HEK293 (cell line): Measurements from ENCODE around the gene KCNK4.

Experiments used
- CTCF ChIA-PET: fragments of 350-600 bp; formaldehyde crosslinking; extraction: SDS; loops from one replicate; lab custom pipeline; 2021; ENCODE audit warnings: antibody characterized with exemption; lab: Yijun Ruan, JAX
- POLR2A ChIA-PET: fragments of 300-600 bp; formaldehyde crosslinking; extraction: SDS; loops from one replicate; lab custom pipeline; 2020; ENCODE audit warnings: antibody characterized with exemption, inconsistent platforms; lab: Yijun Ruan, JAX
- H3K27ac ChIP-seq: fragments of 200-500 bp; sonication (Bioruptor generic); 2 replicates; pipeline ENCODE4 v1.5.1; 2014; ENCODE audit warnings: low read depth, low read length, control low read depth, inconsistent platforms; ENCODE audit errors: extremely low read depth
- H3K36me3 ChIP-seq, 2 experiments: fragments of 200-500 bp in 1 of 2; sonication (Bioruptor generic) in 1 of 2; 1 replicate in 1 of 2; 2 replicates in 1 of 2; pipeline ENCODE4 v1.5.1; 2014 to 2017; ENCODE audit warnings: inconsistent platforms in 2 of 2, low read length in 2 of 2; ENCODE audit not compliant: control insufficient read depth in 2 of 2, insufficient read depth in 1 of 2
- H3K4me1 ChIP-seq: fragments of 200-500 bp; sonication (Bioruptor generic); 2 replicates; pipeline ENCODE4 v1.5.1; 2014; ENCODE audit warnings: mild to moderate bottlenecking, low read length, inconsistent platforms; ENCODE audit not compliant: control insufficient read depth, insufficient read depth
- H3K4me3 ChIP-seq: 2 replicates; pipeline ENCODE4 v1.5.1; 2011; ENCODE audit warnings: low read depth, mild to moderate bottlenecking, control low read depth, low read length, moderate library complexity
- H3K9me3 ChIP-seq: fragments of 200-500 bp; sonication (Bioruptor generic); 2 replicates; pipeline ENCODE4 v1.5.1; 2014; ENCODE audit warnings: low read depth, low read length, inconsistent platforms; ENCODE audit not compliant: control insufficient read depth, insufficient read depth
- BCL11A ChIP-seq: fragments of 450-650 bp; formaldehyde crosslinking; IDR thresholded peaks from 2 replicates; pipeline ENCODE4 v1.5.1; 2016; ENCODE audit warnings: low read depth, missing biosample characterization, missing genetic modification characterization
- GLI2 ChIP-seq: fragments of 450-650 bp; formaldehyde crosslinking; IDR thresholded peaks from 2 replicates; pipeline ENCODE4; 2017; ENCODE audit warnings: missing biosample characterization, missing genetic modification characterization, low read depth, borderline replicate concordance
- MYNN ChIP-seq: fragments of 450-650 bp; formaldehyde crosslinking; IDR thresholded peaks from 2 replicates; pipeline ENCODE4 v1.5.1; 2016; ENCODE audit warnings: missing biosample characterization, missing genetic modification characterization, borderline replicate concordance
- PATZ1 ChIP-seq: fragments of 450-650 bp; formaldehyde crosslinking; IDR thresholded peaks from 2 replicates; pipeline ENCODE4 v1.5.1; 2016; ENCODE audit warnings: missing biosample characterization, missing genetic modification characterization
- PRDM10 ChIP-seq: fragments of 450-650 bp; formaldehyde crosslinking; IDR thresholded peaks from 2 replicates; pipeline ENCODE4 v1.5.1; 2016; ENCODE audit warnings: missing biosample characterization, missing genetic modification characterization
- SETDB1 ChIP-seq: IDR thresholded peaks from one replicate; pipeline ENCODE4 v1.6.1; 2017; ENCODE audit warnings: mild to moderate bottlenecking, low read length, moderate library complexity, mixed read lengths; ENCODE audit not compliant: insufficient read length
- ZBTB7A ChIP-seq: fragments of 450-650 bp; formaldehyde crosslinking; IDR thresholded peaks from 2 replicates; pipeline ENCODE4 v1.5.1; 2016; ENCODE audit warnings: low read depth, missing biosample characterization, missing genetic modification characterization
- ZNF140 ChIP-seq: fragments of 450-650 bp; formaldehyde crosslinking; IDR thresholded peaks from 2 replicates; pipeline ENCODE4 v1.5.1; 2016; ENCODE audit warnings: missing biosample characterization, missing genetic modification characterization
- ZNF239 ChIP-seq: fragments of 450-650 bp; formaldehyde crosslinking; IDR thresholded peaks from 2 replicates; pipeline ENCODE4 v1.5.1; 2016; ENCODE audit warnings: missing biosample characterization, missing genetic modification characterization
- ZNF248 ChIP-seq: fragments of 450-650 bp; formaldehyde crosslinking; IDR thresholded peaks from 2 replicates; pipeline ENCODE4 v1.5.1; 2017; ENCODE audit warnings: missing biosample characterization, missing genetic modification characterization
- ZNF26 ChIP-seq: fragments of 450-650 bp; formaldehyde crosslinking; IDR thresholded peaks from 2 replicates; pipeline ENCODE4 v1.5.1; 2016; ENCODE audit warnings: missing biosample characterization, missing genetic modification characterization
- ZNF266 ChIP-seq: fragments of 450-650 bp; formaldehyde crosslinking; IDR thresholded peaks from 2 replicates; pipeline ENCODE4 v1.5.1; 2016; ENCODE audit warnings: missing biosample characterization, missing genetic modification characterization, low read depth
- ZNF324 ChIP-seq: fragments of 450-650 bp; formaldehyde crosslinking; IDR thresholded peaks from 2 replicates; pipeline ENCODE4 v1.5.1; 2016; ENCODE audit warnings: missing biosample characterization, missing genetic modification characterization
- ZNF341 ChIP-seq: fragments of 450-650 bp; formaldehyde crosslinking; IDR thresholded peaks from 2 replicates; pipeline ENCODE4; 2016; ENCODE audit warnings: low read depth, missing biosample characterization, missing genetic modification characterization
- ZNF362 ChIP-seq: fragments of 450-650 bp; formaldehyde crosslinking; IDR thresholded peaks from 2 replicates; pipeline ENCODE4 v1.5.1; 2016; ENCODE audit warnings: missing biosample characterization, missing genetic modification characterization
- ZNF416 ChIP-seq: fragments of 450-650 bp; formaldehyde crosslinking; IDR thresholded peaks from 2 replicates; pipeline ENCODE4 v1.5.1; 2016; ENCODE audit warnings: missing biosample characterization, missing genetic modification characterization
- ZNF48 ChIP-seq: fragments of 450-650 bp; formaldehyde crosslinking; IDR thresholded peaks from 2 replicates; pipeline ENCODE4 v1.5.1; 2016; ENCODE audit warnings: missing biosample characterization, missing genetic modification characterization
- ZNF560 ChIP-seq: fragments of 450-650 bp; formaldehyde crosslinking; IDR thresholded peaks from 2 replicates; pipeline ENCODE4 v1.5.1; 2017; ENCODE audit warnings: missing biosample characterization, missing genetic modification characterization, borderline replicate concordance
- ZNF571 ChIP-seq: fragments of 450-650 bp; formaldehyde crosslinking; IDR thresholded peaks from 2 replicates; pipeline ENCODE4 v1.5.0; 2017; ENCODE audit warnings: missing biosample characterization, missing genetic modification characterization
- ZNF610 ChIP-seq: fragments of 450-650 bp; formaldehyde crosslinking; IDR thresholded peaks from 2 replicates; pipeline ENCODE4 v1.5.1; 2016; ENCODE audit warnings: missing biosample characterization, missing genetic modification characterization, borderline replicate concordance
- ZNF639 ChIP-seq: fragments of 450-650 bp; formaldehyde crosslinking; IDR thresholded peaks from 2 replicates; pipeline ENCODE4 v1.5.1; 2016; ENCODE audit warnings: missing biosample characterization, missing genetic modification characterization
- ZNF670 ChIP-seq: fragments of 450-650 bp; formaldehyde crosslinking; IDR thresholded peaks from 2 replicates; pipeline ENCODE4 v1.5.1; 2016; ENCODE audit warnings: missing biosample characterization, missing genetic modification characterization, low read depth
- ZNF76 ChIP-seq: fragments of 450-650 bp; formaldehyde crosslinking; IDR thresholded peaks from 2 replicates; pipeline ENCODE4; 2016; ENCODE audit warnings: low read depth, missing biosample characterization, missing genetic modification characterization, borderline replicate concordance
- ZNF837 ChIP-seq: fragments of 450-650 bp; formaldehyde crosslinking; IDR thresholded peaks from 2 replicates; pipeline ENCODE4 v1.5.1; 2016; ENCODE audit warnings: missing biosample characterization, missing genetic modification characterization

KCNK4 gene

GRCh38 chr11:64241491-64242374 lies 49.4 kb upstream of the KCNK4 start:
- peak overlapping the region; percentile 75 for H3K4me3 ChIP-seq
- peaks cover 0 to 43% of the 10 kb centered on the region in 2 experiments; a peak in 1 of 3 replicates for H3K36me3 ChIP-seq
- H3K9me3 ChIP-seq, result no peaks in the 10 kb centered on the region
- no peaks in the 10 kb centered on the region for H3K4me1 ChIP-seq
- CTCF ChIA-PET, result interaction anchor here (0.6 to 2.2 kb wide), 11 partner anchors 9 to 959 kb away, joined by 3 to 13 read pairs (median 4); no protein-coding TSS in a partner anchor
- peak overlapping the region; percentile 83; the same call in 1 of the 2 replicates for H3K27ac ChIP-seq
- POLR2A ChIA-PET, result interaction anchor here (0.7 to 7.2 kb wide), 21 partner anchors 8 to 537 kb away, joined by 3 to 96 read pairs (median 6); partner anchors contain the start of genes BAD, CATSPERZ, ESRRA and NUDT22
- TF ChIP-seq ZNF341 (tag by site-specific recombination) (peak; percentile 90), ZBTB7A (tag by site-specific recombination) (peak; percentile 56; the same call in 1 of the 2 replicates), ZNF639 (tag by site-specific recombination) (no peak), ZNF140 (tag by site-specific recombination) (no peak), SETDB1 (no peak), ZNF248 (tag by site-specific recombination) (no peak), ZNF324 (tag by site-specific recombination) (0 out of 2 replicates have a peak, but pooled peaks have one; percentile 20), ZNF266 (tag by site-specific recombination) (no peak), MYNN (tag by site-specific recombination) (no peak), ZNF610 (tag by site-specific recombination) (peak; percentile 15; the same call in 1 of the 2 replicates), PATZ1 (tag by site-specific recombination) (peak; percentile 76), ZNF670 (tag by site-specific recombination) (no peak), ZNF362 (no peak), ZNF571 (no peak), ZNF48 (no peak), ZNF560 (tag by site-specific recombination) (no peak), PRDM10 (tag by site-specific recombination) (peak; percentile 78), ZNF26 (tag by site-specific recombination) (no peak), ZNF76 (peak; percentile 30; the same call in 1 of the 2 replicates), ZNF239 (tag by site-specific recombination) (no peak), GLI2 (tag by site-specific recombination) (no peak), ZNF837 (tag by site-specific recombination) (no peak), BCL11A (tag by site-specific recombination) (no peak), ZNF416 (tag by site-specific recombination) (no peak)
